ENCODE measurements around the gene SOD3. TPM values are rescaled to one million over a fixed set of nuclear protein-coding genes. Genes with fewer than 3 reads are reported as not detected.

SOD3 gene
- 22.5 and 84.7 TPM in 2 replicates for total RNA-seq

DNA sequence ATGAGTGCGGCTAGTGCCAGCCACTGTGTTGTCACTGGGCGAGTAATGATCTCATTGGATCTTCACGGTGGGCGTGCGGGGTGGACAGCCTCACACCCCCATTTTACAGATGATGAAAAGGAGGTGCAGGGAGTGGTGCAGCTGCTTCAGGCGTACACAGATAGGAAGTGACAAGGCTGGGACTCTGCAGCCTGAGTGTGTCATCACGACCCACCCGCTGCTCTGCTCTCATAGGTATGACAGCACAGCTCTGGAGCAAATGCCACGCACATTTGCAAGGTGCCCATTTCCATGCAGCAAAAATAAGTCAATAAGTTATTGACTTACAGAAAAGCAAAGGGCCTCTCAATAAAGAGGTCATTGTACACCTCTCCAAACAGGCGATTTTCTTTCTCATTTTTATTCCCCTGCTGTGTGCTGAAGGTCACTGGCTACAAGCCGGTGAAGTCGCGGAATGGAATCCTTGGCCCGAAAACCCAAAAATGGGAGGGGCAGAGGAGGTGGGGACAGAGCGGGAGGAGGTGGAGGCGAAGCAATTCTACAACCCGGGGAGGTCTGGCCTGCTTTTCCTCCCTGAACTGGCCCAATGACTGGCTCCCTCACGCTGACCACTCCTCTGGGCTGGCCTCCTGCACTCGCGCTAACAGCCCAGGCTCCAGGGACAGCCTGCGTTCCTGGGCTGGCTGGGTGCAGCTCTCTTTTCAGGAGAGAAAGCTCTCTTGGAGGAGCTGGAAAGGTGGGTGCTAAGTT, at the start of gene SOD3:
Gene SOD3, plus strand, starts transcription at position 658 of the 750 bp plus-strand sequence. CDS start 3,949 bp downstream, outside the sequence.

Other genes with a start within 250 kb of the SOD3 start
- 106 and 135 TPM in 2 replicates for gene DHX15, start 211.0 kb upstream of the SOD3 start, total RNA-seq
- gene CCDC149, start 117.5 kb downstream of the SOD3 start, total RNA-seq = 10.1 and 17.9 TPM in 2 replicates
- gene LGI2, start 235.4 kb downstream of the SOD3 start, total RNA-seq = under 0.01 TPM in 1 of 2 replicates, not detected in the other